GM12874 (cell line): ENCODE measurements around the gene RRAS2.

Experiments used
- CTCF ChIP-seq: IDR thresholded peaks from 2 replicates; pipeline ENCODE4 v1.5.1; 2011; ENCODE audit warnings: low read depth, mild to moderate bottlenecking, control low read depth, low read length, moderate library complexity; ENCODE audit not compliant: insufficient read depth

Gene RRAS2

GRCh38 chr11:14358729-14359439 is at the start of gene RRAS2:
Gene RRAS2 (minus strand): TSS chr11:14359183. CDS start chr11:14358870, 313 bp downstream.
- no peak for TF ChIP-seq CTCF

GRCh38 chr11:14408612-14409011 is 49.6 kb upstream of the RRAS2 start:
- no peak for TF ChIP-seq CTCF

- TF ChIP-seq CTCF, result no peak
Measured at GRCh38 chr11:14399087-14399486, 40.1 kb upstream of the RRAS2 start.

GRCh38 chr11:14396273-14396672 is 37.3 kb upstream of the RRAS2 start:
- TF ChIP-seq CTCF, result no peak

GRCh38 chr11:14393889-14394288 is 34.9 kb upstream of the RRAS2 start:
- TF ChIP-seq CTCF, result no peak

- TF ChIP-seq CTCF, result no peak
Measured at GRCh38 chr11:14393129-14393528, 34.1 kb upstream of the RRAS2 start.

- TF ChIP-seq CTCF, result no peak
Measured at GRCh38 chr11:14390669-14391068, 31.7 kb upstream of the RRAS2 start.
